BE2C (cell line): ENCODE data around the gene COL24A1.
"Not testable (repeated sequence)": the region's sequence is repeated elsewhere in the genome, so short reads cannot be mapped to it uniquely, and the experiment has no call there.

Source experiments
- DNase-seq: peaks from one replicate; pipeline ENCODE4 v3.0.0-alpha.2; 2020
- H3K27me3 ChIP-seq: fragments of 250-450 bp; sonication (Bioruptor Pico); 2 replicates; pipeline ENCODE4 v1.5.1; 2020; ENCODE audit warnings: mild to moderate bottlenecking
- H3K36me3 ChIP-seq: fragments of 250-450 bp; sonication (Bioruptor Pico); 2 replicates; pipeline ENCODE4 v1.5.1; 2020; ENCODE audit warnings: mild to moderate bottlenecking
- H3K4me1 ChIP-seq: fragments of 250-450 bp; sonication (Bioruptor Pico); 2 replicates; pipeline ENCODE4 v1.5.1; 2020
- H3K4me3 ChIP-seq: 2 replicates; pipeline ENCODE4 v1.5.1; 2011; ENCODE audit warnings: low read depth, low read length
- H3K9me3 ChIP-seq: fragments of 250-450 bp; sonication (Bioruptor Pico); 2 replicates; pipeline ENCODE4 v1.5.1; 2020
- CTCF ChIP-seq: IDR thresholded peaks from 2 replicates; pipeline ENCODE4 v1.5.1; 2012; ENCODE audit warnings: mild to moderate bottlenecking, low read depth, low read length

Gene COL24A1

GRCh38 chr1:85718678-85719340 is 437.8 kb downstream of the COL24A1 start:
- DNase-seq, result no peak
- H3K9me3 ChIP-seq, result no peaks in the 10 kb centered on the region
- no peak overlapping the region for H3K4me3 ChIP-seq
- H3K4me1 ChIP-seq, result no peaks in the 10 kb centered on the region
- no peak for TF ChIP-seq CTCF
- no peaks in the 10 kb centered on the region for H3K36me3 ChIP-seq
- H3K27me3 ChIP-seq, result no peaks in the 10 kb centered on the region

GRCh38 chr1:85714418-85715114 is 442.0 kb downstream of the COL24A1 start:
- H3K4me3 ChIP-seq, DNase-seq, H3K9me3 ChIP-seq, H3K36me3 ChIP-seq, H3K27me3 ChIP-seq, H3K4me1 ChIP-seq: not testable (repeated sequence)

GRCh38 chr1:85708829-85709227 is 447.7 kb downstream of the COL24A1 start:
- H3K4me1 ChIP-seq, result no peaks in the 10 kb centered on the region
- H3K36me3 ChIP-seq, result no peaks in the 10 kb centered on the region
- no peaks in the 10 kb centered on the region for H3K27me3 ChIP-seq
- peak overlapping the region; percentile 85 for H3K4me3 ChIP-seq
- no peak for DNase-seq
- no peaks in the 10 kb centered on the region for H3K9me3 ChIP-seq
- TF ChIP-seq CTCF, result no peak

DNA sequence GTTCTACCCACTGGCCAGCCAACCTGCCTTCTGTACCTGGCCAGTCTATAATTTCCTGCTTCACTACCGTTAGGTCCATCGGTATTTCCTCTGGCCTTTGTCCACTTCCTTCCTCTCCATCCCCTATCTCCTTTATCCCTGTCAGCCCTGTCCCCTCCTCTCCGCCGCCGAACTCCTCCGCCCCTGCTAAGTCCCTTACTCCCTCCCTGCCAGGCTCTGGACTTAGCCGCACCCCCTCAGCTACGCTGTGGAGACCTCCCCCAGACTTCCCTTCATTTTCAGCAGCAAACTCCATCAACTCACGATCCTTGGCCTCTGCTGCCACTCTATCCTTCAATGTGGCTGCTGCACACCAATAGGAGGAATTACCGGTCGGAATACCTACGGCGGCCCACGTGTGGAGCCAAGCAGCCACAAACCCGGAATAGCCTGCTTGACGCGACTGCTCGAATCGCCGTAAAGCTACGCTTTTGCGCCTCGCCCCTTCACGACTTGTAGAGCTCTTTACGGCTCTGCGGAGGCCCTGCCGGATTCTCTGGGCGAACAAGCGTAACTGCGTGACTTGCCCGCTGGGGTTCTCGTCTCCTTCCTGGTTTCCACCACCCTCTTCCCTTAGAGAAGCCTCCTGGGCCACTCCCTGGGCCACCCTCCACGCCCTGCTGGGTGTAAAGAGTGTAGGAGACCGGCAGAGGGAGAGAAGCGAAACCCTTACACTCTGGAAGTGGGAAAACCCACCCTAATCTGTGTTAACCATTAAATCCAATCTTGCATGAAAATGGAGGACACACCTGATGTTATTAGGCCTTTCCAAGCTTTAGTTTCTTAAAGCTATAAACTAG is 448.4 kb downstream of the COL24A1 start, which contains the start of gene ZNHIT6:
Gene ZNHIT6, minus strand, starts transcription at position 444 of the 839 bp plus-strand sequence. Its CDS starts 149 bp downstream, at position 295.
- TF ChIP-seq CTCF, result peak; percentile 30; the same call in 1 of the 2 replicates
- peak; percentile 86 for DNase-seq

DNA sequence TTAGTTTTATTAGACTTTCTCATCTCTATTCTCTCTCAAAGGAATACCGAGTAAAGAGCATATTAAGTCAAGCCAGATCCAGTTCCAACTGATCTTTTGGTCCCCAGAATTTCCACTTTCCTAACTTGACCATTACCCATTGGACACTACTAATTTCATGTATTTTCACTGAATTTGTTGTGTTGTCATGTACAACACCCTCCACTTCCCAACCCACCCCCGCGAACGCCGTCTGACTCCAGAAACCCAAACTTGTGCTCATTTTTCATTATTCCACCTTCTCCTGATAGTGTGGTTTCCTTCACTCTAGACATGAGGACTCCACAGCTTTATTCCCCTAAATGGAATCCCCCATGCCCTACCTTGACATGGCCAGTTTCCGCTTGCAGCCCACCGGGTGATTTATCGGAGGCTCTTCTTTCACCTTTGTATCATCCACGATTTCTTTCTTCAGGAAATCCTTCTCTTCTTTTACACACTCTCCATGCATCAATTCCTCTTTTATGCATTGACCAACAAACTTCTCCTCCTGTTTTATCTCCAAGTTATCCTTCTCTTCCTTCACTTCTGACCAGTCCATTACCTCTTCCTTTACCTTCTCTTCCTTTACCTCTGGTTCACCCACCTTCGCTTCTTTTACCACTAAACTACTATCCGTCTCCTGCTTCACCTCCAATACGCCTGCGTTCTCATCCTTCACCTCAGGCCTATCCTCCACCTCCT is 449.1 kb downstream of the COL24A1 start:
- DNase-seq, result no peak
- TF ChIP-seq CTCF, result no peak
- H3K36me3 ChIP-seq, result no peaks in the 10 kb centered on the region
- H3K27me3 ChIP-seq, result no peaks in the 10 kb centered on the region
- no peaks in the 10 kb centered on the region for H3K4me1 ChIP-seq
- no peaks in the 10 kb centered on the region for H3K9me3 ChIP-seq
- H3K4me3 ChIP-seq, result peak overlapping the region; percentile 85

More for the DNA sequence above, 448.4 kb downstream of the COL24A1 start, which contains the start of gene ZNHIT6:
- Histone ChIP-seq H3K4me1 (no peaks in the 10 kb centered on the region), H3K4me3 (peak within 1 kb of the TSS; percentile 85), H3K9me3 (no peaks in the 10 kb centered on the region), H3K36me3 (no peaks in the 10 kb centered on the region), H3K27me3 (no peaks in the 10 kb centered on the region)

DNA sequence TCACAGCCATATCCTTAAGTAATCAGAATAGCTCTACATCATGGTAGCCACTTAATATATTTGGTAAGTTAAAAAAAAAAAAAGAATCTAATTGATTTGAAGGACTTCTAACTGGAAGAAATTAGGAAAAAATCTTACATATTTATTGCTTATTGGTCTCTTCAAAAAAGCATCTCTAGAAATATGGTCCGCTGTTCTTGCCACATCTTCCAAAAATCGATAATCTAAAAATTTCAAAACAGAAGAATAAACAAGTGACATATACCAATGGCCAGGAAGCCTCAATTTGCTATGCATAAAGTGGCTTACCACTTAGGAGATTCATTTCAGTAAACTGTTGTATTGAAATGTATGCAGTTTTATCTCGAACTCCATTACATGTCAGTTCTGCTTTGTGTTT is 450.6 kb downstream of the COL24A1 start:
- Histone ChIP-seq H3K36me3 (no peaks in the 10 kb centered on the region), H3K4me3 (no peak overlapping the region), H3K9me3 (no peaks in the 10 kb centered on the region), H3K27me3 (no peaks in the 10 kb centered on the region), H3K4me1 (no peaks in the 10 kb centered on the region)
- TF ChIP-seq CTCF, result no peak
- no peak for DNase-seq
